Measurements from ENCODE around the gene BET1.

Gene BET1

GRCh38 chr7:94004024-94004951 lies at the start of gene BET1:
BET1 (minus strand) TSS chr7:94004355; CDS start chr7:94004216, 139 bp downstream.
- peak within 1 kb of the TSS; percentile 71 for H3K27ac ChIP-seq
- TF ChIP-seq CTCF (conservative IDR thresholded peaks at IDR 0.05) = no peak

GRCh38 chr7:94053532-94053931 lies 49.4 kb upstream of the BET1 start:
- TF ChIP-seq CTCF (conservative IDR thresholded peaks at IDR 0.05) = no peak
- no peak overlapping the region for H3K27ac ChIP-seq

- H3K27ac ChIP-seq = no peak overlapping the region
- no peak for TF ChIP-seq CTCF (conservative IDR thresholded peaks at IDR 0.05)
Measured at GRCh38 chr7:94052398-94053180, 48.4 kb upstream of the BET1 start.

GRCh38 chr7:94050046-94050445 lies 45.9 kb upstream of the BET1 start:
- no peak for TF ChIP-seq CTCF (conservative IDR thresholded peaks at IDR 0.05)
- no peak overlapping the region for H3K27ac ChIP-seq

GRCh38 chr7:94049615-94050014 lies 45.5 kb upstream of the BET1 start:
- TF ChIP-seq CTCF (conservative IDR thresholded peaks at IDR 0.05) = no peak
- no peak overlapping the region for H3K27ac ChIP-seq

GRCh38 chr7:94048755-94049154 lies 44.6 kb upstream of the BET1 start:
- no peak overlapping the region for H3K27ac ChIP-seq
- no peak for TF ChIP-seq CTCF (conservative IDR thresholded peaks at IDR 0.05)

GRCh38 chr7:94047956-94048355 lies 43.8 kb upstream of the BET1 start:
- TF ChIP-seq CTCF (conservative IDR thresholded peaks at IDR 0.05) = no peak

More at GRCh38 chr7:94047956-94048355, 43.8 kb upstream of the BET1 start:
- no peak overlapping the region for H3K27ac ChIP-seq
